Kidney (tissue), 14 donors: ENCODE results near the gene GAMT. TPM values are rescaled to one million over a fixed set of nuclear protein-coding genes. Genes with fewer than 3 reads are reported as not detected.

Source experiments
- DNase-seq, 5 donors: peaks; one replicate each; pipeline ENCODE4 v3.0.0-alpha.2; 2013 to 2020
- FAIRE-seq: peaks from 2 replicates; lab custom pipeline; 2012; peaks lifted over from hg19 to GRCh38; lab: Jason Lieb, UNC
- H3K27ac ChIP-seq, 2 donors: one replicate each; pipeline ENCODE4 v1.7.0; 2013; ENCODE audit warnings: low read depth in 2 of 2, low read length in 2 of 2, inconsistent platforms in 1 of 2
- H3K27me3 ChIP-seq: one replicate; pipeline ENCODE4 v1.7.1; 2013; ENCODE audit warnings: low read length, inconsistent platforms; ENCODE audit not compliant: control insufficient read depth, insufficient read depth
- H3K36me3 ChIP-seq, 3 donors: one replicate each; pipeline versions ENCODE4 v1.7.0 to v1.7.1; 2013; ENCODE audit warnings: low read length in 3 of 3, control low read depth in 1 of 3, inconsistent platforms in 1 of 3; ENCODE audit not compliant: insufficient read depth in 3 of 3, control insufficient read depth in 2 of 3
- H3K4me1 ChIP-seq, 3 donors: one replicate each; pipeline versions ENCODE4 v1.7.0 to v1.7.1; 2013; ENCODE audit warnings: low read length in 3 of 3, inconsistent platforms in 1 of 3, low read depth in 1 of 3; ENCODE audit not compliant: control insufficient read depth in 2 of 3, insufficient read depth in 2 of 3
- H3K4me3 ChIP-seq, 3 donors: one replicate each; pipeline versions ENCODE4 v1.7.0 to v1.8.1; 2013; ENCODE audit warnings: low read length in 3 of 3, control low read depth in 1 of 3, inconsistent platforms in 1 of 3
- H3K9ac ChIP-seq, 3 donors: one replicate each; pipeline versions ENCODE4 v1.7.0 to v1.7.1; 2013; ENCODE audit warnings: low read length in 3 of 3, control low read depth in 1 of 3, inconsistent platforms in 1 of 3
- H3K9me3 ChIP-seq, 3 donors: one replicate each; pipeline versions ENCODE4 v1.7.0 to v1.7.1; 2013; ENCODE audit warnings: low read length in 3 of 3, control low read depth in 1 of 3, inconsistent platforms in 1 of 3; ENCODE audit not compliant: control insufficient read depth in 2 of 3, insufficient read depth in 1 of 3
- intact Hi-C: fragments of 100-400 bp; cut with DNase I; formaldehyde crosslinking; loops from one replicate; pipeline ENCODE4 v1.11.1; 2022
- polyA plus RNA-seq: library from polyadenylated mRNA; stranded (reverse); fragments of 350-450 nt; fragmentation: Illumina TruSeq; extraction: RNeasy Lipid Tissue Mini Kit (QIAGEN cat#74804); gene quantifications from one replicate; pipeline ENCODE4 v1.2.3, GENCODE V29; 2014; ENCODE audit warnings: low read depth, low replicate concordance; ENCODE audit not compliant: insufficient read depth
- total RNA-seq: library from RNA; stranded (reverse); fragmentation: NEBNext Ultra II Directional; extraction: Animal tissue kit (Norgen Biotek cat#: 25700); gene quantifications from one replicate; pipeline ENCODE4 v1.2.1, GENCODE V29; 2021
- TF ChIP-seq, protein P1 (sequence below): IDR thresholded peaks from 3 replicates; pipeline ENCODE4 v1.5.1; 2012; ENCODE audit warnings: mild to moderate bottlenecking, moderate library complexity, borderline replicate concordance; ENCODE audit not compliant: insufficient read depth; ENCODE audit errors: extremely low read depth
- donor health status: control.
- donor health status: control.
- donor health status: control.
- donor health status: control.
- donor health status: control.
- donor health status: DM: yes; HTN: yes; CAD: no.
- donor health status: Normal renal cell carcinoma (clear cell type).

GAMT gene
- total and polyA plus RNA-seq, 2 donors from 2014 or later: 16.3 to 209 TPM

GRCh38 chr19:1362387-1363257 lies 38.7 kb downstream of the GAMT start:
- Histone ChIP-seq H3K4me3 (no peak overlapping the region), H3K9me3 (no peaks in the 10 kb centered on the region), H3K9ac (no peak overlapping the region), H3K4me1 (peaks cover 0 to 5% (median 0%) of the 10 kb centered on the region in 3 donors), H3K27me3 (no peaks in the 10 kb centered on the region), H3K36me3 (peaks cover 2 to 43% (median 14%) of the 10 kb centered on the region in 3 donors), H3K27ac (no peak overlapping the region)
- DNase-seq: no peak
- TF ChIP-seq, protein P1, sequence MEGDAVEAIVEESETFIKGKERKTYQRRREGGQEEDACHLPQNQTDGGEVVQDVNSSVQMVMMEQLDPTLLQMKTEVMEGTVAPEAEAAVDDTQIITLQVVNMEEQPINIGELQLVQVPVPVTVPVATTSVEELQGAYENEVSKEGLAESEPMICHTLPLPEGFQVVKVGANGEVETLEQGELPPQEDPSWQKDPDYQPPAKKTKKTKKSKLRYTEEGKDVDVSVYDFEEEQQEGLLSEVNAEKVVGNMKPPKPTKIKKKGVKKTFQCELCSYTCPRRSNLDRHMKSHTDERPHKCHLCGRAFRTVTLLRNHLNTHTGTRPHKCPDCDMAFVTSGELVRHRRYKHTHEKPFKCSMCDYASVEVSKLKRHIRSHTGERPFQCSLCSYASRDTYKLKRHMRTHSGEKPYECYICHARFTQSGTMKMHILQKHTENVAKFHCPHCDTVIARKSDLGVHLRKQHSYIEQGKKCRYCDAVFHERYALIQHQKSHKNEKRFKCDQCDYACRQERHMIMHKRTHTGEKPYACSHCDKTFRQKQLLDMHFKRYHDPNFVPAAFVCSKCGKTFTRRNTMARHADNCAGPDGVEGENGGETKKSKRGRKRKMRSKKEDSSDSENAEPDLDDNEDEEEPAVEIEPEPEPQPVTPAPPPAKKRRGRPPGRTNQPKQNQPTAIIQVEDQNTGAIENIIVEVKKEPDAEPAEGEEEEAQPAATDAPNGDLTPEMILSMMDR: no peak
- intact Hi-C loops: no loop called here
- FAIRE-seq: no peak

DNA sequence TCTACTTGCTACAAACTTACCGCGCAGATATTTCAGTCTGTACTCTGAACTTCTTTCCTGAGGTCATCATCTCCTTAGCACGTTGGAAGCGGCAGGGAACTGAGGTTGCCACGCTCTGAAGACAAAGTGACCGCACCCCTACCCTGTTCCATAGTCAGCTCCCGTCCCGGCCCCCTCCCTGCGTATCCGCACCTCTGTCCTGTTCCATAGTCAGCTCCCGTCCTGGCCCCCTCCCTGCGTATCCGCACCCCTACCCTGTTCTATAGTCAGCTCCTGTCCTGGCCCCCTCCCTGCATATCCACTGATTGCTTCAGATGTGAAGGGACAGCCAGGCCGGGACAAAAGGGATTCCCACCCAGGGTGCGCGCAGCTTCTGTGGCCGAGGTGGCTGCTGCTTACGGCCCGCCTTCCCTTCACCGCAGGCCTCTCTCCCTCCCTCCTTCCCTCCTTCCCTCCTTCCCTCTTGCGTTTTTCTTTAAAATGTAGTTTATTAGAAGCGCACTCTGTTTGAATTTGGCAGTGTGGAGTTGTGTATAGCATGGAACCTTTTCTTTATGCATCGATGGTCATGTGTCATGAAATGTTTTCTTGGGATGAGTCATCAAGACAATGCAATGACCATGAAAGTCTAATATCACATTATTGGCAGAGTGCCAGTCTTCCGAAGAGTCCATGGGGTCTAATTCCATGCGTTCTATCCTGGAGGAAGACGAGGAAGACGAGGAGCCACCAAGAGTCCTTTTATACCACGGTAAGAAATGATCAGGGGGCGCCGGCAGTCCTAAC lies 39.5 kb downstream of the GAMT start:
- Histone ChIP-seq H3K27ac (no peak overlapping the region), H3K9ac (no peak overlapping the region), H3K9me3 (no peaks in the 10 kb centered on the region), H3K27me3 (no peaks in the 10 kb centered on the region), H3K4me3 (no peak overlapping the region), H3K36me3 (peaks cover 2 to 38% (median 12%) of the 10 kb centered on the region in 3 donors), H3K4me1 (peaks cover 0 to 5% (median 0%) of the 10 kb centered on the region in 3 donors)
- intact Hi-C loops: no loop called here
- no peak for FAIRE-seq
- TF ChIP-seq, protein P1: no peak
- DNase-seq: peak in 1 of 5 donors; percentile 40

- intact Hi-C loops: no loop called here
- Histone ChIP-seq H3K27ac (no peak overlapping the region), H3K27me3 (no peaks in the 10 kb centered on the region), H3K4me1 (peaks cover 0 to 13% (median 6%) of the 10 kb centered on the region in 3 donors), H3K36me3 (peaks cover 2 to 32% (median 12%) of the 10 kb centered on the region in 3 donors), H3K9ac (no peak overlapping the region), H3K4me3 (no peak overlapping the region), H3K9me3 (no peaks in the 10 kb centered on the region)
- TF ChIP-seq, protein P1: no peak
- DNase-seq (peak; percentile 74 to 92 (median 86)), FAIRE-seq (no peak)
Observed at GRCh38 chr19:1360818-1361461, 40.4 kb downstream of the GAMT start.
